NCI-H345 (cell line): ENCODE data around the gene PLEKHA1.
A peak's percentile ranks its signal among the peaks of the same experiment; 100 is the strongest.

ENCODE experiments used
- DNase-seq: peaks from one replicate; lab custom pipeline; 2025; lab: John Stamatoyannopoulos, UW

Gene PLEKHA1

DNA sequence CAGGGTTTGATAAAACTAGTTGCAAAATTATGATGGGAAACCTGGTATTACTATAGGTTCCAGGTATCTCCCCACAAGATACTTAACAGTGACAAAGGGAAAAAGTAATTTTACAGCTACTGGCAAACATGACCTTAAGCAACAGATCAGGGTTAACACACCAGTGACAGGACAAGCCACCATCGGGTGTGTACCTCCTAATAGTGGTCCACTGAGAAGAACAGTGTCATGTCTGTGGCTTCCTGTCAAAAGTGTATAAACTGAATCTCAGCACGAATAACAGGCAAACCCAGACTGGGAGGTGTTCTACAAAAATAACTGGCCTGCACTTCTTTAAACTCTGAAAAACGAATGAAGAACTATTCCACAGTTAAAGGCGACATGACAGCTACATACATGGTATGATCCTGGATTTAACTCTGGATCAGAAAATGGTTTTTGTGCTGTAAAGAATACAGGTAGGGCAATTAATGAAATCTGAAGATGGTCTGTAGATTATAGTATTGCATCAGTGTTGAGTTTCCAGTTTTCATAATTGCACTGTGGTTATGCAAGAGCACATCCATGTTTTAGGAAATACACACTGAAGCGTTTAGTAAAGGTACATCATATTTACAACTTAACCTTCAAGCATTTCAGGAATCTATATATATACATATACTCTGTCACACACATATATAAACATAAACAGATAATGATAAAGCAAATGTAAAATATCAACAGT lies 47.9 kb downstream of the PLEKHA1 start:
- DNase-seq: no peak

DNA sequence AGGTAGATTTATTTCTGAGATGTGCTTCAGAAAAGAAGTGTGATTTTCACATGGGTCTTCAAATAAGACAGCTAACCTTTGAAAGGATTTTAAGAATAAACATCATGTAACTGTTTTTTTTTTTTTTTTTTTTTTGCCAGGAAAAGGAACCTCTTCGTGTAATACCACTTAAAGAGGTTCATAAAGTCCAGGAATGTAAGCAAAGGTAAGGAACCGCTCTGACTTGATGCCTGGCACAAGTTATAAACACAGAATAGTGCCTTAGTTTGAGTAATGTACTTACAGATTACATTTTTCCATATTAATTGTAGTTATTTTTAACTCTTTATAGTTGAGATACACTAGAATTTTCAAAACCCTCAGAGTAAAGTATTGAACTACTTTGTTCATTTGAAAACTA lies 49.6 kb downstream of the PLEKHA1 start:
- no peak for DNase-seq

DNA sequence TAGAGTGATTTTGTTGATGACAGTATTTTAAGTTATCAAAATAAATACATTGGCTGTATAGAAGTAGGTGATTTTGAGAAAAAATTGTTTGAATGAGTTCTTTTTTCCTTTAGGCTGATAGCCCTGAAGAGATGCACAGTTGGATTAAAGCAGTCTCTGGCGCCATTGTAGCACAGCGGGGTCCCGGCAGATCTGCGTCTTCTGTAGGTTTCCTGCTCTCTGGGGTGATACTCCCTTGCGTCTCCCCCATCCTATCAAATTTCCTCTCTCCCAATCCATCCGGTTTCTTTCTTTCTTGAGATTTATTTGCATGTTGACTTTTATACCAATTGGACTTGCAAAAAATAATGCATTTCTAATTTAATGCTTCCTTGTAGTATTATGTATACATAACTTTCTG lies 52.3 kb downstream of the PLEKHA1 start:
- no peak for DNase-seq

DNA sequence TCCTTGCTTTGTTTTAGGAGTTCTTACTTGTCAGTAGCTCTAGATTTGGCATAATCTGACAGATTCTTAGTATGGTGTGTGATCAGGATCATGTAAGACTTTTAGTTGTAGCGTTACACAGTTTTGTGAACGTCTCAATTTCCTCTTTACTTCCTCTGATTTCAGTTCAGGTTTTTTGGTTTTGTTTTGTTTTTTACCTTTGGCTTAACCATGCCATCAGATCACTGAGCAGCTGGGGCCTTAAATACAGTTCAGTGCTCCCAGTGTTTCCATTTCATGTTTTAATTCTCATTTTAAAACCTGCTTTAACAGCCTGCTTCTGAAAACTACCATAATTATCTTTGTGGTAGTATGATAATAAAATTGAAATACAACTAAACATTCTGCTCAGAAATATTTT lies 52.8 kb downstream of the PLEKHA1 start:
- no peak for DNase-seq

DNA sequence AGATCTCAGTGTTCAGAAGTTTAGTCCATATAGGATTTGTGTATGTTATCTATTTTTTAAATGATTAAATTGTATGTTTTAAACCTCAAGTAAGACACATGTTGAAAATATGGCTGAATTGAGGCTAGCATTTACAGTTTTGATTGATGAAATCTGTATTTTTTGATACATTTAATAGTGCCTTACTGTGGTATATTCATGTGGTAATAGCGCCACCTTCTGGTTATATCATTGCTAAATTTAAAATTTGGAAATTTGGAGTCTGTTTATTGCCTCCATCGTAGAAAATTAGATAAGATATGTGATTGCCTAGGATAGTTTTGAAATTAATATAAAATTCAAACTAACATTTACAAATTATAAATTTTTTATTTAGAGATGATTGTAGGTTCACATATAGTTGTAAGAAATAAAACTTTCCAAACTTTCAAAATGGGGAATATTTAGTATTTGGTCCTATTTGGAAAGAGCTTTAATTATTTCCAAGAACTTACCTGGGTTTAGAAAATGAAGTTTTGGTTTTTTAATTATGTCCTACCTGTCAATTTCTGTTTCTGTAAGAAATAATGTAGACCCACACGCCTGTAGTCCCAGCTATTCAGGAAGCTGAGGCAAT lies 60.8 kb downstream of the PLEKHA1 start:
- DNase-seq: peak; percentile 14

DNA sequence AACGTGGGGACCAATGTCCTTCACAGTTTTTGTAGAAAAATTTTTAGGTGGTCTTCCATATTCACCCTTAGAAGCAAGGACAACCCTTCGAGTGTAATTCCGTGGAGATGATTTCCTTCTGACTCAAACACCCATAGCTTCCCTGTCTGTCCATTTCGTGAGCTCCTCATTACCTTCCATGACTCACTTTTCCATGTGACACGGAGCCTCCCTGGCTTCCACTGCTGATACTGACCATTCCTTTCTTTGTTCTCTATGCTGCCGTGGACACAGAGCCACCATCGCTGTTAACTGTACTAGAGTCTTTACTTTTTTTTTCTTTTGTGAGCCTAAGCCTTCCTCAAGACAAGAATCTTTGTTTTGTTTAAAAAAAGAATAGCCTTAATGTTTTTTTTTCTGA lies 67.5 kb downstream of the PLEKHA1 start:
- DNase-seq: no peak

DNA sequence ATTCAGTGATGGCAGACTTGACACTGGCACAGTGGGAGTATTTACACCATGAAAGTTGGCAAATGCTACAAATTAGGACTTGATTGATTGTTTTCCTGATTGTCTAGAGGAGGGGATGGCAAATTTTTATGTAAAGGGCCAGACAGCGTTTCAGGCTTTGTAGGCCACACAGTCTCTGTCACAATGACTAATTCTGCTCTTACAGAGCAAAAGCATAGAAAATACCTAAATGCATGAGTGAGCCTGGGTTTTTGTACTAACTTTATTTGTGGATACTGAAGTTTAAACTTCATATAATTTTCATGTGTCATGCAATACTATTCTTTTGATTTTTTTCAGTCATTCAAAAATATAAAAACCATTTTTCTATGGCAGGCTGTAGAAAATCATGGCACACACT lies 71.0 kb downstream of the PLEKHA1 start:
- DNase-seq: no peak

DNA sequence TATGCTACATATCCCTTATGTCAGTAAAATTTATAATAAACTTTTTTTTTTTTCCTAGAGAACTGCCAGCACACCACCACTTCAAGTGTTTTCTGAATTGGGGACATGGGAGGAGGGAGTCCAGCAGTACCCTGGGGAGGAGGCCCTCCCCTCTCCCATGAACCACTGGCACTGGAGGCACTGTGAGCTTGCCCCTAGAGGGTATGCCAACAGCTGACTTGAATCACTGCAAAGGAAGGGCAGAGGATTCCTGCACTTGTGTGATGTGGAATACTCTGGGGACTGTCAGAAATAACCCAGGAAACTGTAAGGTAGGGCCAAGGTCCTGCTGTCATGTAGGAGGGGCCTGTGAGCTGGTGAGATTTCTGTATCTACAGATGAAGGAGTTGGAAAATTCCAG lies 71.4 kb downstream of the PLEKHA1 start:
- DNase-seq: no peak

DNA sequence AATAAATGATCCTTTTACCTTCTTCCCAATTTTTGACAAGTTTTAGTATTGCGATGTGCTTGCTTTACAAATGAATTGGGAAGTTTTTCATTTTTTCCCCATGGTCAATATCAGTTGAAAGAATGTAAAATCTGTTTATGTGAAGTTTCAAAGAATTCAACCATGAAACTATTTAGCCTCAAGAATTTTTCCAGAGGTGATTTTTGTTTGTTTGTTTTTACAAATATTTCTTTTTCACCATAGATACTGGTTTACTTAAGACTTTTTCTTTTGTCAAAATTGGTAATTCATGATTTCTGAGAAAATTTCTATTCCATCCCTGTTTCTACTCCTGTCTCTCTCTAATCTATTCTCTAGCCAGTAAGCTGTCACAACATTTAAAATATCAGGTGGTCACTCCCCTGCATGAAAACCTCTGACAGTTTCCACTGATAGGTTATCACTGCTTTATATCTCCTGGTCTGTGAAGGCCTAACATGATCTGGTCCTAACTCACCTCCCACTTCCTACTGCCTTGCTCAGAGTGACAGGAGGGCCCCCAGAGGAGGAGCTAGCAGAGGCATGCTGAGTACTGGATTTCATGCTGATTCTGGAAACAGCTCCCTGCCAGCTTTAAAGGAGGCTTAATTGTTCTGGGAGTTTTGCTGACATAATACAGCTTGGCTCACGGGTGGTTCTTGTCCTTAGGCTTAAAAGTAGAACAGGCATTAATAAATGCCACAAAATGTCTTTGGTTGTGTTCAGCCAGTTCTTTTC lies 72.3 kb downstream of the PLEKHA1 start:
- DNase-seq: peak; percentile 35

DNA sequence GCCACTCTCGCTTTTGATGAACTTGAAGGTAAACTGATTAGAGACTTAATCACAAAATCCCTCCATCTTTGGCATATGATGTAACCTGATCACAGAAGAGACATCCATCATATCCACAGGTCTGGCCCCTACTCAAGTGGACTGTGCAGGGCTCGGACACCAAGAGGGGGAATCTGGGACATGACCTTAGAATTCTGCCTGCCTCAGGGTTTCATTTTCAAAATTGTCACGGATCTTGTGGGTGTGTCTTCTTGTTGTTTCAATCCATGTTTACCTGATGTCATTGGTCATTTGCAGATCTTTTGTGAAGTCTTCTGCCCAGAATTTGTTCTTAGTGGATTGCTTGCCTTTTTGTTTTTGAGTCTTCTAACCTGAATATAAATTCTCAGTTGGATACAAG lies 74.1 kb downstream of the PLEKHA1 start:
- no peak for DNase-seq

DNA sequence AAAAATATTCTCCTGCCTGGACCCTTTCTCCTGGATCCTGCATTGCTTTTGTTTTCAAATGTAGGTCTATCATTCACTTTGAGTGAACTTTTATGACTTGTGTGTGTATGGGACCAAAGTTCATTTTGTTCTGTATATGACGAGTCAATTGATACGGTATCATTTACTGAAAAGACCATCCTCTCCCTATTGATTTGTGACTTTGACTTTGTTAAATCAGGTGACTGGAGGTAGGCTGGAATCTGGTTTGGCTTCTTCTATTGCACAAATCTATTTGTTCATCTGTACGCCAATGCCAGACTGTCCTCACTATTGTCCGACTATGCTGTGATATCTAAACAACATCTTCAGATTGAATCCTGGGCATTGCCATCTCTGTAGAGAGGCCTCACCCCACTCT lies 74.6 kb downstream of the PLEKHA1 start:
- DNase-seq: no peak

DNA sequence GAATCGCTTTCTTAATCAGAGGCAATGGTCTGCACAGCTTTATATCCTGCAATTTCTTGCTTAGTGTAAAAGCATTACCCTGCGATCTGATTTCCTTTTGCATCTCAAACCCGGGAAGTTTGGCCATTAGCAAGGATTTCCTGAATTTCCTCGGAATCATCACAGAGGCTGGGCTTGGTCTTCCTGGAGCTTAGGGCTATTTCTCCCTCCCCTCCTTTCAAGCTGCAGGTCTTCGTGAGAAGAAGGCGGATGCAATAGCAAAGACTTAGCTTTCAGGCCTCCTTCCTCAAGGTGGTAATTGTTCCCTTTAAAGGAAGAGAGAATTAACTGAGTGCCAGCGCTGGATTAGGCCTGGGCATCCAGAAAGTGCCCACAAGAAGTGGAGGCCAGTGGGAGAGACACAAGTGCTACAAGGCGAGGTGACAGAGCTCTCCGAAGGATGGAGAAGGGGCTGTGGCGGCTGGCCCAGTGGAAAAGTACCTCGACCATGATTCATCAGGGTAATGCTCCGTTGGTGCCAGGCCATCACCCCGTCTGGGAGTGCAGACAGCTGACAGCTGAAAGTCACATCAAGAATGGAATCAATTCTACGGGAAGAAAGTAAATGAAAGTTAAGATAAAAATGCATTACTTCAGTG lies 76.0 kb downstream of the PLEKHA1 start:
- no peak for DNase-seq

DNA sequence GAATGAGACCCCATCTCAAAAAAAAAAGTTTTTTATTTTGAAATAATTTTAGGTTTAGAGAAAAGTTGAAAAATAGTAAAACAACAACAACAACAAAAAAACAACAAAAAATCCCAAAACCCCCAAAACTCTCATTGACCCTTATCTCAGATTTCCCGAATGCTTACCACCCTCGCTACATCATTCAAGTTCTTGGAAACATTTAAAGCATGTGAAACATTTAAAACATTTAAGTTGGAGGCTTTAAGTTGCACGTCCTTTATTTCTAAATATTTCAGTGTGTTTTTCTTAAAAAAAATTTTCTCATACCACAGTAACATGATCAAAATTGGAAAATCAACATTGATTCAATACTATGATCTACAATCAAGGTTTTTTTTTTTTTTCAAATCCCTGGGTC lies 79.6 kb downstream of the PLEKHA1 start:
- DNase-seq: no peak

DNA sequence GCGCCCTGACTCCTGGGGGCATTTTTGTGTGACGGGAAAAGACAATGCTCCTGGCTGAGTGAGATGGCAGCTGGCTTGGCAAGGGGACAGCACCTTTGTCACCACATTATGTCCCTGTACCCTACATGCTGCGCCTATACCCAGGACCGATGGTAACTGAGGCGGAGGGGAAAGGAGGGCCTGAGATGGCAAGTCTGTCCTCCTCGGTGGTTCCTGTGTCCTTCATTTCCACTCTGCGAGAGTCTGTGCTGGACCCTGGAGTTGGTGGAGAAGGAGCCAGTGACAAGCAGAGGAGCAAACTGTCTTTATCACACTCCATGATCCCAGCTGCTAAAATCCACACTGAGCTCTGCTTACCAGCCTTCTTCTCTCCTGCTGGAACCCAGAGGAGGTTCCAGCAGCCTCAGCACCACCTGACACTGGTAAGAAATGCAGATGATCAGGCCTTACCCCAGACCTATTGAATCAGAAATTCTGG lies 80.1 kb downstream of the PLEKHA1 start, which contains the start of gene ARMS2:
TSS of gene ARMS2 (plus strand) at position 51 of the 478 bp plus-strand sequence. CDS start at position 126, 75 bp downstream.
- no peak for DNase-seq

DNA sequence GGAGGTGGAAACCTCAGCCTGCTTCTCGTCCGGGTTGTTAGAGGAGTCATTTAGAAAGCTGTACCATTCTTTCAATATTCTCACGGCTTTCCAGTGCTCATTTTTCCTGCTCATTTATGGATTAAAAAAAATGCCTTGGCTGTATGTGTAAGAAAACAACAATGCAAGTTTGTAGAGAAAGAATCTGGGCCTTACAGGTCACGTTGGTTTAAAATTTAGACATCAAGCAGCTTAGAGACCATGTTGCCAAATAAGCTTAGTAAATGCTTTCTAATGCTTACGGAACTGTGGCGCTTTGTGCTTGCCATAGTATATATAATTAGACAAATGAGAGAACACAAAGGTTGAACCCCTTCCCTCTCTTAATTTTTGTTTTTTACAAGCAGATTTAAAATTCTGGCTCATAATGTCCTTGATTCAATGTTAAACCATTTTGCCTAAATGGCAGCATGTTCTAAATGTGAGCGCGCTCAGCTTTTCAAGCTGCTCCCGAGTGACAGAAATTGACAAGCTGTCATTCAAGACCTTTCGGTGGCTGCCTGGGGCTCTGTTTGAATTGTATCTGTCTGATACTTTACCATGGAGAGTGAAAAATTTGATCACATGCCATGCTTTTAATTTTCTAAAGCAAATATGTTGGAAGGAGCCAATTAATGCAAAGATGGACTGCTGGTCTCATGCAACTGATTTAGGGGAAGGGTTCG lies 81.0 kb downstream of the PLEKHA1 start:
- no peak for DNase-seq

DNA sequence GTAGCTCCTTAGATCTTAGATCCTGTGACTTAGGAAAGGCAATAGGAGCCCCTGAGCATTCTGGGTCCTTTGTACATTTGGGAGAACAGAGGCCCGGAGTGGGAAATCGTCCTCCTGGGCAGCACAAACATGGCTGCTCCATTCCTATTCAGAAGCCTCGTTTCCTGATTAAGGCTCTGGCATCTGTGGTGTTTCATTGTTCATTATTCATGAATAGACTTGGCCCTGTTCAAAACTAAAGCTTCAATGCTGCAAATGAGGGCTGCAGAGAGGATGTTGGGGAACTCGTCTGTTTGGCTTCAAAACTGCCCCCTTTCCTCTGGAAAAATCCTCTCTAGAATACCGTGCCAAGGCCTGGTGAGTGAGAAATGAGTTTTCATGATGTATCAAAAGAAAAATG lies 83.4 kb downstream of the PLEKHA1 start:
- no peak for DNase-seq

DNA sequence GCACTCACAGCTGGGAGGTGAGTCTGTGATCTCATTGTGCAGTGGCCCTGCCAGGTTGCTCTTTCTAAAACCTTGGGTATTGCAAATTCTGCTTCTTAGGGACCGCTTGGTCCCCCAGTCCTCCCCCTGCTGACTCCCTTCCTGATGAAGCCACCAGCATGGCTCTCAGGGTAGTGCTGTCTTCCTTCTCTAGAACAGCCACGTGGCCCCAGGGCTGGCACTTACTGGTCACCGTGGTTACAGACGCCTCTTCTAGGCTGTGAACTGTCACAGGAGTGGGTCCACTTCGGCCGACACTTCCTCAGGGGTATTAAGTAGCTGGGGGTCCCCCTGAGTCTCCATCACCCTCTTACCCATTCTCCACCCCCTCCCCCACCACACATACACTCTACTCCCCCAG lies 84.2 kb downstream of the PLEKHA1 start:
- DNase-seq: no peak

DNA sequence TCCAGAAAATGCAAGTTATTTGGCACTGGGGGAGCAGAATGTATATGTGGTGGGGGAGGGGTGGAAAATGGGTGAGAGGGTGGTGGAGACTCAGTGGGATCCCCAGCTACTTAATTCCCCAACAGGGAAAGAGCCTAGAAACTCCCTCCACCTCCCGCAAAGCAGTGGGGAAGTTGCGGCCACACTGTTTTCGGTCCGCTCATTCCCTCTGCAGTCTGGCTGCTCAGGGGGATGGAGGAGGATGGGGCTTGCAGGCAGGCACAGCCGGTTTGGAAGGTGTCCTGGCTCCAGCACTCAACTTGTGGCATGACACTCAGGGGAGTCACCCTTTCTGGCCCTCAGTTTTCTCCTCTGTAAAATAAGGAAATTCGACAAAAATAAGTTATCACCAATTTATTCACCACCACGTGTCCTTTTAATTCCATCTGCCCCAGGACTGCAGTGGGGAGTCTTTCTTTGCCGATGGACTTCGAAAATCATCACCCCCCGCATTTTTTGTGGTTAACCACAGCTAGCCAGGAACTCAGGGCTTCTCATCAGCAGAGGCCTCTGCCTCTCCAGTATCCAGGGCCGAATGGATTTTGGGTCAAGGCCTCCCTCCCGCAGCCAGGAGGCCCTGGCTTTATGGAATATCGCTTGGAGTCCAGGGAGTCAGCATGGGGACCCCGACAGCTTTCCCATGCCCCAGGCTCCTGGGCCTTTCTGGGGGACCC lies 85.2 kb downstream of the PLEKHA1 start:
- no peak for DNase-seq

DNA sequence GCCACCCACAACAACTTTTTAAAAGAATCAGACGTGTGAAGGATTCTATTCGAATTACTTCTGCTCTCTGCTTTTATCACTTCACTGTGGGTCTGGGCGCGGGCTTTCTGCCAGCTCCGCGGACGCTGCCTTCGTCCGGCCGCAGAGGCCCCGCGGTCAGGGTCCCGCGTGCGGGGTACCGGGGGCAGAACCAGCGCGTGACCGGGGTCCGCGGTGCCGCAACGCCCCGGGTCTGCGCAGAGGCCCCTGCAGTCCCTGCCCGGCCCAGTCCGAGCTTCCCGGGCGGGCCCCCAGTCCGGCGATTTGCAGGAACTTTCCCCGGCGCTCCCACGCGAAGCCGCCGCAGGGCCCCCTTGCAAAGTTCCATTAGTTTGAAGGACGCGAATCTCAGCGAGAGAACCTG lies 86.4 kb downstream of the PLEKHA1 start:
- DNase-seq: no peak

DNA sequence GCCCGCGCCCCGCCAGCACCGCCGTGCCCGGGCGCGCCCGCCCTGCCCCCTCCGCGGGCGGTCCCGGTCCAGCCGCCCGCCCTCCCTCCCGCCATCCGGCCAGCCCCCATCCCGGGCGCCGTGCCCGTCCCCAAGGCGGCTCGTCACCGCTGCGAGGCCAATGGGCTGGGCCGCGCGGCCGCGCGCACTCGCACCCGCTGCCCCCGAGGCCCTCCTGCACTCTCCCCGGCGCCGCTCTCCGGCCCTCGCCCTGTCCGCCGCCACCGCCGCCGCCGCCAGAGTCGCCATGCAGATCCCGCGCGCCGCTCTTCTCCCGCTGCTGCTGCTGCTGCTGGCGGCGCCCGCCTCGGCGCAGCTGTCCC lies 86.8 kb downstream of the PLEKHA1 start, which contains the start of gene HTRA1:
TSS of gene HTRA1 (plus strand) at position 187 of the 362 bp plus-strand sequence. CDS start at position 287, 100 bp downstream.
- DNase-seq: peak; percentile 11
